HL-60/S4 treated with retinoic acid at 250 ng/mL for 4 days and 3 days (cell line): ENCODE data around the gene PODNL1.
"Not testable (repeated sequence)": the region's sequence is repeated elsewhere in the genome, so short reads cannot be mapped to it uniquely, and the experiment has no call there.

ENCODE experiments used
- in situ Hi-C: fragments of 300-500 bp; cut with MboI; formaldehyde crosslinking; loops from 2 replicates; pipeline ENCODE4 v1.7.0; 2022; ENCODE audit warnings: low sequenced_read_pairs

The PODNL1 gene

DNA sequence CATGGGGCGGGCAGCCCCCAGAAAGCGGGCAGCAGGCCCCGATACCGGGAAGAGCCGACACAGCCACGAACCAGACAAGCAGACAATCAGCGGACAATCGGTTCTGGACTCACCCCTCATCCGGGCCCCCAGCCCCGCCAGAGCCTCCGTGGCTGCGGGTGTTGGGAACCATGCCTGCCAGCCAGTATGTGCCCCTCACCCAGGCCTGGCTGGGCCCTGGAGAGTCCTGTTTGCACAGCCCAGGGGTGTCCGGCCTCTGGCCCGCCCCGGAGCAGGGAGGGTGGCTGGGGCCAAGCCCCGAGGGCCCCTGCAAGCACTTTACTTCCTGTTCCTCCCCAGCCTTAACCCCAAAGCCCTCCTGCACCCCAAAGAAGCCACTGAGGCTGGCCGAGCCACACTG is 7.8 kb downstream of the PODNL1 start:
- in situ Hi-C loops = no loop called here

DNA sequence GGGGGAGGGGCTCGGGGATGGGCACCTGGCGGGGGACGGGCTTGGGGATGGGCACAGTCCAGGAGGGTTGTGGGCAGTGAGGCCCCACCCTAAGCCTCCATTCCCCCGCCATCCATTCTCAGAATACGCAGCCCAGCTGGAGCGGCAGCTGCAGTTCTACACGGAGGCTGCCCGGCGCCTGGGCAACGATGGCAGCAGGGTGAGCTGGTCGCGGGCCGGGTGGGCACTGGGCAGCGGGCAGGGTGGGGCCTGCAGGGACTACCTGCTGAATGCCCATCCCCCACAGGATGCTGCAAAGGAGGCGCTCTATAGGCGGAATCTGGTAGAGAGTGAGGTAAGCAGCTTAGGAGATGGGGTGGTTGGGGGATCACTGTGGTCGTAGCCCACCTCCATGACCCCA is 8.3 kb downstream of the PODNL1 start:
- in situ Hi-C loops = no loop called here

DNA sequence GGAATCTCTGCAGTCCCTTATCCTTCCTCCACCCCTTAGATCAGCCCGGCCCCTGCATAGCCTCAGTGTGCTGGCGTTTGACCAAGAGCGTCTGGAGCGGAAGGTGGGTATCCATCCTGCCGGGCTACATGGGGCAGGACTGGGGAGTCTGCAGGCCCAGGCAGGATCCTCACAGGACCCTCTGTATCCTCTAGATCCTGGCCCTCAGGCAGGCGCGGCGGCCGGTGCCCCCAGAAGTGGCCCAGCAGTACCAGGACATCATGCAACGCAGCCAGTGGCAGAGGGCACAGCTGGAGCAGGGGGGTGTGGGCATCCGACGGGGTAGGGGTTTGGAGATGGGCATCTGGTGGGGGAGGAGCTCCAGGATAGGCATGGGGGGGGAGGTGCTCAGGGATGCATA is 8.9 kb downstream of the PODNL1 start:
- in situ Hi-C loops = no loop called here

DNA sequence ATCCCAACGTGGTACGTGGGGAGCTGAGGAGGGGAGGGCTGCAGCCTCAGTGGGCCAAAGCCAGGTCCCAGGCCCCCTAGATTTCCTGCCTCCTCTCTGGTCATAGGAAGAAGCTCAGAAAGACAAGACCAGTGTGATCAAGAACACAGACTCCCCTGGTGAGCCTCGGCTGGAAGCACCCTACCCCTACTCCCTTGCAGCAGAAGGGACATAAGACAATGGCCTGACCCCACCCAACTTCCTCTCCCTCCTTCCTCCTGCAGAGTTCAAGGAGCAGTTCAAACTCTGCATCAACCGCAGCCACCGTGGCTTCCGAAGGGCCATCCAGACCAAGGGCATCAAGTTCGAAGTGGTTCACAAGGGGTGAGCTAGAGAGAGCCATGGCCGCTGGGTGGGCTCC is 11.5 kb downstream of the PODNL1 start:
- in situ Hi-C loops = no loop called here

DNA sequence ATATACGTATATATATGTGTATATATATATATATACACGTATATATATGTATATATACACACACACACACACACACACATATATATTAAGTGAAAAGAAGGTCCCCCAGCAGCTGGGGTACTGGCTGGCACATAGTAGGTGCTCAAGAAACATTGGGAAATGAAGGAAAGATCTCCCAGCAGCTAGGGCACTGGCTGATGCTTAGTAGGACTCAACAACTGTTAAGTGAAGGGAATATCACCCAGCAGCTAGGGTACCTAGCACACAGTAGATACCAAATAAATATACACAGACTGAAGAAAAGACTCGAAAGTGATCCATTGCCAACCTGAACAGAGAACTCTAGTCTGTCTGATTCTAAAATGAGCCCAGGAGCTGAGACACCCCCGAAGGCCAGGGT is 12.2 kb downstream of the PODNL1 start:
- in situ Hi-C loops = no loop called here

DNA sequence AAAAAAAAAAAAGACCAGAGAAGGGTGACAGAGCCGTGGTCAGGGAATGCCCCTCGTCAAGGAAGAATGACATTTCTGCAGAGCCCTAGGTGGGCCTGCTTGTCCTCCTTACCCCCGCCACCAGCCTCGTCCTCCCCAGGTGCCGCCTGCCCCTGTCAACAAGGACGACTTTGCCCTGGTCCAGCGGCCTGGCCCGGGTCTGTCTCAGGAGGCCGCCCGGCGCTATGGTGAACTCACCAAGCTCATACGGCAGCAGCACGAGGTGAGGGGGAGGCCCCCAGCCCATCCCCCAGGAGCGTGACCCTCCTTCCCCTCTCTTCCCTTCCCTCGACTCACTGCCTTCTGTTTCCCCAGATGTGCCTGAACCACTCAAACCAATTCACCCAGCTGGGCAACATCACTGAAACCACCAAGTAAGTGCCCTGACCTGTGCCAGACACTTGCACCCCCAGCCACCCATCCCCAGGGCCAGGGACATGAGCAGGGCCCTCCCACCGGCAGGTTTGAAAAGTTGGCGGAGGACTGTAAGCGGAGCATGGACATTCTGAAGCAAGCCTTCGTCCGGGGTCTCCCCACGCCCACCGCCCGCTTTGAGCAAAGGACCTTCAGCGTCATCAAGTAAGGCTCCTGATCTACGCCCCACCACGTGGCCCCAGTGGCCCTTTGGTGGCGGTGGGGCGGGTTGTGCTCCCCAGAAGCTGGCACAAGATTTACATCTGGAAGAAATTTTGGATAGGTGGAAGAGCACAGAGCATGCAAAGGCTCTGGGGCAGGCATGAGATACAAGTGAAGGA is 14.8 kb downstream of the PODNL1 start:
- in situ Hi-C loops = no loop called here

DNA sequence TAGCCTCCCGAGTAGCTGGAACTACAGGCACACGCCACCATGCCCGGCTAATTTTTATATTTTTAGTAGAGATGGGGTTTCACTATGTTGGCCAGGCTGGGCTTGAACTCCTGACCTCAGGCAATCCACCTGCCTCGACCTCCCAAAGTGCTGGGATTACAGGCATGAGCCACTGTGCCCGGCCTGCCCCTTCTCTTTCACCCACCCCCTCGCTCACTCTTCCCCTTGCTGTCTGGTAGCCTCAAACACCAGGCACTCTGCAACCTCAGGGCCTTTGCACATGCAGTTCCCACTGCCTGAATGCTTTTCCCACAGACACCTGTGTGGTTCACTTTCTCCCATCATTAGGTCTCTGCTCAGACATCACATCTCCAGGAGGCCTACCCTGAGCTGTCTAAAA is 16.1 kb downstream of the PODNL1 start:
- in situ Hi-C loops = not testable (repeated sequence)

DNA sequence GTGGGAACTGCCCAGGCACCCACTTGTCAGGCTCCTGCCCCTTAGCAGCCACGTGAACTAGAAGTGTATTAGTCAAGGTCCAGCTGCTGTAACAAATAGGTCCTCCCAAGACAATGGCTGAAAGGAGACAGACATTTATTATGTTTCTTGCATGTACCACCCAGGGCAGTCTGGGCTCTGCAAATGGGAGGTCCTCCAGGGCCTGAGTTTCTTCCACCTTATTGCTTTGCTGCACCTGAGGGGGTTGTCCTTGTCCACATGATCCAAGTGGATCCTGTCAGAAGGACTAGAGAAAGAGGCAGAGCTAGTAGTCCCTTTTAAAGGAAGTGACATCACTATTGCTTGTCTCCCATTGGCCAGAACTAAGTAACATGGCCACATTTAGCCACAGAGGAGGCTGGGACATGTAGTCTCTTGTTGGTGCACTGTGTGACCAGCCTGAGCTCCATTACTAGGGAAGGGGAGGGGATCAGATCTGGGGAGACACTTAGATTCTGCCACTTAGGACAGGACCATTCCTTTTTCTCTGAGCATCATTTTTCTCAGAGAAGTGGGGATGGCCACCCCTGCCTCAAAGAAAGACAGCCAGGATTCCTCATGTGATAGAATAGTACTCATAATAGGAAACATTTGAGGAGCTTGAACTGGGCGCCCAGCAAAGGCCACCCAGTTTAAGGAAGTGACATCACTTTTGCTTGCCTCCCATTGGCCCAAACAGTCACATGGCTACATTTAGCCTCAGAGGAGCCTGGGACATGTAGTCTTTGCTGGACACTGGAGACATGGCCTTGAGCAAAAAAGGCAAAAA is 17.1 kb downstream of the PODNL1 start:
- in situ Hi-C loops = no loop called here

DNA sequence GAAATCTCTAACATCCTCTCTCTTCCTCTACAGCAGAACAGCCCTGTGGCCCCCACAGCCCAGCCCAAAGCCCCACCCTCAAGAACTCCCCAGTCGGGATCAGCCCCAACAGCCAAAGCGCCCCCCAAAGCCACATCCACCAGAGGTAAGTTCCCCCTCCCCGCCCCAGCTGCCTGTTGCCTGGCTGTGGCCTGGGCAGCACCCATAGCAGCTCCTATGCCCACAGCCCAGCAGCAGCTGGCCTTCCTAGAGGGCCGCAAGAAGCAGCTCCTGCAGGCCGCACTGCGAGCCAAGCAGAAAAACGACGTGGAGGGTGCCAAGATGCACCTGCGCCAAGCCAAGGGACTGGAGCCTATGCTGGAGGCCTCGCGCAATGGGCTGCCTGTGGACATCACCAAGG is 17.7 kb downstream of the PODNL1 start:
- in situ Hi-C loops = no loop called here

DNA sequence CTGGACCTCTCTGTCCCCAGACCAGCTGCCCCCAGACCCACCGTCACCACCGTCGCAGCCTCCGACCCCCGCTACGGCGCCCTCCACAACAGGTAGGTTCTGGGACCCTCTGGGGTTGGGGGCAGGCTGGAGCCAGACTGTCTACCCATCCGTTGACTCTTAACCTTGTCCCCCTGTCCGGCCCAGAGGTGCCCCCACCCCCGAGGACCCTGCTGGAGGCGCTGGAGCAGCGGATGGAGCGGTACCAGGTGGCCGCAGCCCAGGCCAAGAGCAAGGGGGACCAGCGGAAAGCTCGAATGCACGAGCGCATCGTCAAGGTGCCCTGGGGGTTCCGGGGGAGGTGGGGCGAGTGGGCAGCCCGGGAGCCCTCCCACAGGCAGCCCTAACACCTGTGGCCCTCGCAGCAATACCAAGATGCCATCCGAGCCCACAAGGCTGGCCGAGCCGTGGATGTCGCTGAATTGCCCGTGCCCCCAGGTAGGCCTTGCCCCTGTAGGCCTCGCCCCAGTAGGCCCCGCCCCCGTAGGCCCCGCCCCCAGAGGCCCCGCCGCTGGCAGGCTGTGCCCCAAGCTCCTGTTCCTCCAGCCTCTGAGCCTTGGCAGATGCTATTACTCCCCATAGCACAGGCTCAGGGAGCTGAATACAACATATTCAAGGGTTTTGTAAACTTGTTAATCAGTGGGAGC is 19.3 kb downstream of the PODNL1 start:
- in situ Hi-C loops = no loop called here

DNA sequence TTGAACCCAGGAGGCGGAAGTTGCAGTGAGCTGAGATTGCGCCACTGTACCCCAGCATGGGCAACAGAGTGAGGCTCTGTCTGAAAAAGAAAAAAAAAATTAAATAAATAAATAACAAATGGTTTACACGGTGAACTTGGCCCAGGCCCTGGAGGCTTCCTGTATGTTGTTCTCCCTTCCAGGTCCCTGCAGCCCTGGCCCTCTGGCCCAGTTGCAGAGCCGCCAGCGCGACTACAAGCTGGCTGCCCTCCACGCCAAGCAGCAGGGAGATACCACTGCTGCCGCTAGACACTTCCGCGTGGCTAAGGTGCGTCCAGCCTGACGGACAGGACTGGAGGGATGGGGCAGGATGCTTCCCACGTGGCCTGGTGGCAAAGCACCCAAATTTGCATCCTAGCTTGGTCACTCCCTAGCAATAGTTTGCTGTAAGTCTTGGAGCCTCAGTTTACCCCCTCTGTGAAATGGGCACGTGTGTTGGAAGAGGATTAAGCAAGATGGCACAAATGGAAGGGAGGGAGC is 20.3 kb downstream of the PODNL1 start:
- in situ Hi-C loops = no loop called here

DNA sequence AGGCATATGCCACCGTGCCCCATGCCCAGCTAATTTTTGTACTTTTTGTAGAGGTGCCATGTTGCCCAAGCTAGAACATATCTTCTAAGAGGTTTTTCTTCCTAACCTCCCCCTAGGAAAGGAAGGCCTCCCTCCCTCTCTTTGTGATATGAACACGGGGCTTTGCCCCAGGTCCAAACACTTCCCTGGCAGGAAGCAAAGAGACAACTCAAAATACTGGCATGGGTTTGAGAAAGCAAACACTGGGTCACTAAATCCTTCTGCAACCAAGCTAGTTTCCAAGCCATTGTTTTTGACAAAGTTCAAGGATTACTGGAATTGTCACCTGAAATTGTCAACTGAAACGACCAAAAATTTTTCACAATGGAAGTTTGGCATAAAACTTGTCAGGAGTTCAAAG is 23.4 kb downstream of the PODNL1 start:
- in situ Hi-C loops = no loop called here

DNA sequence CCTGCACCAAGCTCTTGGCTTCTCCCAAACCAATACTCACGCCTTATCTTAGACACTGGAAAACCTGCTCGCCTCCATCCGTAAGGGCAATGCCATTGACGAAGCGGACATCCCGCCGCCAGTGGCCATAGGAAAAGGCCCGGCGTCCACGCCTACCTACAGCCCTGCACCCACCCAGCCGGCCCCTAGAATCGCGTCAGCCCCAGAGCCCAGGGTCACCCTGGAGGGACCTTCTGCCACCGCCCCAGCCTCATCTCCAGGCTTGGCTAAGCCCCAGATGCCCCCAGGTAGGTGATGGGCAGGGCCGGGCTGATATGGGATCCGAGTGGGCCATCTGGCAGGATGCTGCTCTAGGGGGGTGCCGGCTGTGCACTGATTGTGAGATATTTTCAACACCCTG is 24.9 kb downstream of the PODNL1 start:
- in situ Hi-C loops = no loop called here

DNA sequence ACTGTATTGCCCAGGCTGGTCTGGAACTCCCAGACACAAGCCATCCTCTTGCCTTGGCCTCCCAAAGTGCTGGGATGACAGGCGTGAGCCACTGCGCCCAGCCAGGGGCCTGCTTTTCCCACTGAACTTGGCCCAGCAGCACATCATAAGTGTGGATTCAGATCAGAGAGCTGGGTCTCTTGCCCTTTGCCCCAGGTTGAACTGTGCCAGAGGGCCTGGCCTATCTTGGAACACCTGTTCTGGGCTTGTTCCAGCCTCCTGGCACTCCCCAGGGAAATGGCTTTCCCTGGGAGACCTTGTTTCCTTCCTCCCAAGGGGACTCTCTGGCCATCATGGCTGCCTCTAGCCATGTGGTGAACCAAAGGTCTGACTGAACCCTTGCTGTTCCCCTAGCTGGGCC is 28.8 kb downstream of the PODNL1 start:
- in situ Hi-C loops = no loop called here

DNA sequence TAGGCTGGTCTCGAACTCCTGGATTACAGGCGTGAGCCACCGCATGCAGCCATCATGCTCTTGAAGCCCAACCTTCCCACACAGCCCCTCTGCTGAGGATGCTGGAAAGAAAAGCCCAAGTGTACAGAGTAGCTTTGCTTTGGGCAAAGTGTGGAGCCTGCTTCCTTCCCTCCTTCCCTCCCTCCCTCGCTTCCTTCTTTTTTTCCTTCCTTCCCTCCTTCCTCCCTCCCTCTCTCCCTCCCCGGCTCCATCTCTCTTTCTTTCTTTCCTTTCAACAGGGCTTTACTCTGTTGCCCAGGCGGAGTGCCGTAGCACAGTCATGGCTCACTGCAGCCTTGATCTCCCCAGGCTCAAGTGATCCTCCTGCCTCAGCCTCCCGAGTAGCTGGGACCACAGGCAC is 29.5 kb downstream of the PODNL1 start:
- in situ Hi-C loops = no loop called here

DNA sequence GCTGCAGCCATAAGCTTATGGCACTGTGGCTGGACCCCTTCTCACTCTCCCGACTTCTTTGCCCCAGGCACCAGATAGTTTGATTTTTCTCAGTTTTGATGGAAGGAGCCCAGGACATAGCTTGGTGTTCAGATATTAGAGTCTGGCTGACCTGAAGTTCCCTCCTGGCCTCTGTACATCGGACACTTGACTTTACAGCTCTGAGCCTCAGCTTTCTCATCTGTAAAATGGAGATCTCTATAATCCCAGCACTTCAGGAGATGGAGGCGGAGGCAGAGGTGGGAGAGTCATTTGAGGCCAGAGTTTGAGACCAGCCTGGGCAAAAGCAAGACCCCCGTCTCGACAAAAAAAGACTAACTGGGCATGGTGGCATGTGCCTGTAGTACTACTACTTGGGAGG is 31.3 kb downstream of the PODNL1 start:
- in situ Hi-C loops = no loop called here

DNA sequence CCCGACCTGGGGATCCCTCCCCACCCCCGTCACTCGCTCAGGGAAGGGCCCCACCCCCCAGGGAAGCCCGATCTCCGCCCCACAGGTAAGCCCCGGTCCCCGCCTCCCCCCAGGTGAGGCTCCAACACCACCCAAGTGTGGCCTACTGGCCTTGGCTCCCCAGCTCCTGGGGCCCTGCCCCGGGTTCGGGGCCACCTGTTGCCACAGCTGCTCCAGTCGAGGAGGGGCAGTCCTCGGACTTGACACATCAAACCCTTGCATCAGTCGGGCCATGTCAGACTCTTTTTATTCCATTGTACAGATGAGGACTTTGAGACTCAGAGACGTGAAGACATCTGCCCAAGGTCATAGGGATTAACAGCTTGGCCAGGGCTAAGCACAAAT is 31.7 kb downstream of the PODNL1 start:
- in situ Hi-C loops = no loop called here

DNA sequence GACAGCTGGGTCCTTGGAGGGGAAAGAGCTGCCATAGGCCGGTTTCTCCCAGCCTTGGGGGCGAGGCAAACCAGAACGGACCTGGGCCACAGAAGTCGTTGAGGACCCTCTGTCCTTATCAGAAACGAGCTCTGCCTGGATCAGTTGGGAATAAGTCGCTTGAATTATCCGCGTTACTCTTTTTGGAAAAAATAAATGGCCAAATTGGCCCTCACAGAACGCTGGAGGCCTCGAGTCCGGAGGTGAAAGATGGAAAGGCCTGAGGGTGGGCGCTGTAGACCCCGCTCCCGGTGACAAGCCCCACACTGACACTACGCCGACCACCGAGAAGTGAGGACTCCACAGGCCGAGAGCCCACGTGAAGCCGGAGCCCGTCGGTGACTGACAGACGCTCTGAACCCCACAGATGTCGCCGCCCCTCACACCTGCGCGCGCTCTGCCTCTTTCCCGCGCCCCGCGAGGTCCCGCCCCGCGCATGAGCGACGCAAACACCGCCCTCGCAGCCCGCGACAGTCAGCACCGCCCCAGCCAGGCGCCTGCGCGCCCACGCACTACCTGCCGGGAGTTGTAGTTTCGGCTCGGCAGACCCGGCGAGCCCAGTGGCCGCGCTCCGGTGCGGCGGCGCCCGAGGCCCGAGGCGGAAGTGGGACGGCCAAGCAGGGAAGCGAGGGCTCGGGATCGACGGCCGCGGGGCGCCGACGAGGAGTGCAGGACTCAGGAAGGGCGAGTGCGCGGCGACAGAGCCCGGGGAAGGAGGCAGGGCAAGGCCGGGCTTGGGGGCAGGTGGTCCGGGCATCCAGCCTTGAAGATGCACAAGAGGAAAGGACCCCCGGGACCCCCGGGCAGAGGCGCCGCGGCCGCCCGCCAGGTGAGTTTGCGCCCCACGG is 32.3 kb downstream of the PODNL1 start, which contains the start of the genes BRME1 and CC2D1A:
BRME1 (minus strand) TSS at position 484 of the 887 bp plus-strand sequence. CDS start 1,225 bp downstream, outside the sequence.
CC2D1A (plus strand) TSS at position 568 of the 887 bp plus-strand sequence; CDS start at position 809, 241 bp downstream.
- in situ Hi-C loops = no loop called here

DNA sequence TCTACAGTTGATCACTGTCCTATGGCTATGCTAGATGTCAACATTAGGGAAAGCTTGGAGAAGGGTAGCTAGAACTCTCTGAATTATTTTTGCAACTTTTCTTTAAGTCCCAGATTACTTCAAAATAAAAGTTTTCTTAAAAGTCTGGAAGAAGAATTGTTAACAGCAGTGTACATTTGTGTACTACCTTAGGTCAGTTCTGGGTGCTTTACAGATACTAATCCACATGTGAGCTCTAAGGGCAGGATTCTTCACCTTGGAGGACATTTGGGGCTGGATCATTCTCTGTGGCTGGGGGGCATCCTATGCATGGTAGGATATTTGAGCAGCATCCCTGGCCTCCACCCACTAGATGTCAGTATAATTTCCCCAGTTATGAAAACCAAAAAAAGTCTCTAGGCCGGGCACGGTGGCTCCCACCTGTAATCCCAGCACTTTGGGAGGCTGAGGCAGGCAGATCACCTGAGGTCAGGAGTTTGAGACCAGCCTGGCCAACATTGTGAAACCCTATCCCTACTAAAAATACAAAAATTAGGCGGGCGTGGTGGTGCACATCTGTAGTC is 35.1 kb downstream of the PODNL1 start:
- in situ Hi-C loops = no loop called here
